ENCODE measurements around the gene LARP4B. TPM values are rescaled to one million over a fixed set of nuclear protein-coding genes. Genes with fewer than 3 reads are reported as not detected.
A peak's percentile ranks its signal among the peaks of the same experiment; 100 is the strongest.

LARP4B gene
- total RNA-seq, 1 donor from 2014 or later, result 125 TPM

GRCh38 chr10:924524-924859 is 7.0 kb downstream of the LARP4B start:
- DNase-seq (ENCODE audit: low spot score), result no peak

GRCh38 chr10:923844-924523 is 7.5 kb downstream of the LARP4B start:
- DNase-seq (ENCODE audit: low spot score), result peak; percentile 4

GRCh38 chr10:921471-922414 is 9.8 kb downstream of the LARP4B start:
- no peak for DNase-seq (ENCODE audit: low spot score)

GRCh38 chr10:920450-920849 is 11.1 kb downstream of the LARP4B start:
- no peak for DNase-seq (ENCODE audit: low spot score)

- DNase-seq (ENCODE audit: low spot score), result no peak
These were observed 12.0 kb downstream of the LARP4B start for GRCh38 chr10:919481-919880.

- DNase-seq (ENCODE audit: low spot score), result no peak
These were observed 13.5 kb downstream of the LARP4B start for GRCh38 chr10:917999-918398.

GRCh38 chr10:917416-917720 is 14.1 kb downstream of the LARP4B start:
- no peak for DNase-seq (ENCODE audit: low spot score)

- no peak for DNase-seq (ENCODE audit: low spot score)
These were observed 14.6 kb downstream of the LARP4B start for GRCh38 chr10:916716-917415.

- no peak for DNase-seq (ENCODE audit: low spot score)
These were observed 21.7 kb downstream of the LARP4B start for GRCh38 chr10:909831-910230.

- DNase-seq (ENCODE audit: low spot score), result no peak
These were observed 25.5 kb downstream of the LARP4B start for GRCh38 chr10:905972-906371.

GRCh38 chr10:905503-905902 is 26.0 kb downstream of the LARP4B start:
- no peak for DNase-seq (ENCODE audit: low spot score)

- DNase-seq (ENCODE audit: low spot score), result no peak
These were observed 27.1 kb downstream of the LARP4B start for GRCh38 chr10:904403-904802.

- DNase-seq (ENCODE audit: low spot score), result no peak
These were observed 33.4 kb downstream of the LARP4B start for GRCh38 chr10:898141-898540.

GRCh38 chr10:896982-897381 is 34.5 kb downstream of the LARP4B start:
- DNase-seq (ENCODE audit: low spot score), result no peak

- DNase-seq (ENCODE audit: low spot score), result no peak
These were observed 36.2 kb downstream of the LARP4B start for GRCh38 chr10:895324-895723.

GRCh38 chr10:878895-879294 is 52.6 kb downstream of the LARP4B start:
- DNase-seq (ENCODE audit: low spot score), result no peak

- no peak for DNase-seq (ENCODE audit: low spot score)
These were observed 53.2 kb downstream of the LARP4B start for GRCh38 chr10:878333-878759.

GRCh38 chr10:876438-876837 is 55.1 kb downstream of the LARP4B start:
- no peak for DNase-seq (ENCODE audit: low spot score)

- no peak for DNase-seq (ENCODE audit: low spot score)
These were observed 58.5 kb downstream of the LARP4B start for GRCh38 chr10:873020-873419.

- DNase-seq (ENCODE audit: low spot score), result no peak
These were observed 59.5 kb downstream of the LARP4B start for GRCh38 chr10:871951-872403.

GRCh38 chr10:870564-871166 is 60.8 kb downstream of the LARP4B start:
- DNase-seq (ENCODE audit: low spot score), result no peak

- no peak for DNase-seq (ENCODE audit: low spot score)
These were observed 62.3 kb downstream of the LARP4B start for GRCh38 chr10:869171-869570.

Data from ureter (tissue), 1 donor.